Fibroblast of skin of left biceps (primary cell): ENCODE data around the gene DMPK.

Source experiments
- DNase-seq, 2 experiments: peaks; one replicate each; pipeline ENCODE4 v3.0.0-alpha.2; 2013; ENCODE audit warnings: low read depth in 2 of 2

Gene DMPK

GRCh38 chr19:45782162-45782691, at the start of gene DMPK:
Gene DMPK, minus strand, starts transcription at chr19:45782490. Its CDS starts 138 bp downstream, at chr19:45782352.
- no peak for DNase-seq

- no peak for DNase-seq
Observed at GRCh38 chr19:45828945-45829344, 46.7 kb upstream of the DMPK start.

GRCh38 chr19:45828523-45828922, 46.2 kb upstream of the DMPK start:
- no peak for DNase-seq

GRCh38 chr19:45827459-45828093, 45.3 kb upstream of the DMPK start:
- DNase-seq = no peak

GRCh38 chr19:45826934-45827333, 44.6 kb upstream of the DMPK start:
- DNase-seq = no peak

- DNase-seq = no peak
Observed at GRCh38 chr19:45825917-45826893, 43.9 kb upstream of the DMPK start.

- no peak for DNase-seq
Observed at GRCh38 chr19:45825263-45825605, 42.9 kb upstream of the DMPK start.

GRCh38 chr19:45824531-45825262, 42.4 kb upstream of the DMPK start:
- no peak for DNase-seq

GRCh38 chr19:45824041-45824471, 41.8 kb upstream of the DMPK start:
- DNase-seq = no peak

- DNase-seq = no peak
Observed at GRCh38 chr19:45823182-45823581, 40.9 kb upstream of the DMPK start.

- DNase-seq = no peak
Observed at GRCh38 chr19:45822716-45823115, 40.4 kb upstream of the DMPK start.

GRCh38 chr19:45821570-45821969, 39.3 kb upstream of the DMPK start:
- no peak for DNase-seq

- DNase-seq = no peak
Observed at GRCh38 chr19:45821103-45821521, 38.8 kb upstream of the DMPK start.

GRCh38 chr19:45820413-45821102, 38.3 kb upstream of the DMPK start:
- DNase-seq = no peak

- DNase-seq = no peak
Observed at GRCh38 chr19:45819769-45820168, 37.5 kb upstream of the DMPK start.

- DNase-seq = no peak
Observed at GRCh38 chr19:45817725-45818301, 35.5 kb upstream of the DMPK start.

- peak; percentile 76 to 77 for DNase-seq
Observed at GRCh38 chr19:45817010-45817724, 34.9 kb upstream of the DMPK start.

GRCh38 chr19:45816236-45817009, 34.1 kb upstream of the DMPK start:
- no peak for DNase-seq

GRCh38 chr19:45815481-45816216, 33.4 kb upstream of the DMPK start:
- DNase-seq = no peak
